Lung microvascular endothelial cell (primary cell): ENCODE results near the gene BCL10. TPM values are rescaled to one million over a fixed set of nuclear protein-coding genes. Genes with fewer than 3 reads are reported as not detected.

Source experiments
- DNase-seq, 2 donors: peaks; one replicate each; pipeline versions ENCODE4 v3.0.0 to v3.0.0-alpha.2; 2010; ENCODE audit warnings: low read depth in 2 of 2
- total RNA-seq: library from RNA; depleted of rRNA; stranded (reverse); fragments of >200 nt; gene quantifications from 2 replicates; pipeline ENCODE4 v1.2.1, GENCODE V29; 2014

BCL10 gene
- total RNA-seq, 1 donor from 2014 or later: 92.5 TPM

DNA sequence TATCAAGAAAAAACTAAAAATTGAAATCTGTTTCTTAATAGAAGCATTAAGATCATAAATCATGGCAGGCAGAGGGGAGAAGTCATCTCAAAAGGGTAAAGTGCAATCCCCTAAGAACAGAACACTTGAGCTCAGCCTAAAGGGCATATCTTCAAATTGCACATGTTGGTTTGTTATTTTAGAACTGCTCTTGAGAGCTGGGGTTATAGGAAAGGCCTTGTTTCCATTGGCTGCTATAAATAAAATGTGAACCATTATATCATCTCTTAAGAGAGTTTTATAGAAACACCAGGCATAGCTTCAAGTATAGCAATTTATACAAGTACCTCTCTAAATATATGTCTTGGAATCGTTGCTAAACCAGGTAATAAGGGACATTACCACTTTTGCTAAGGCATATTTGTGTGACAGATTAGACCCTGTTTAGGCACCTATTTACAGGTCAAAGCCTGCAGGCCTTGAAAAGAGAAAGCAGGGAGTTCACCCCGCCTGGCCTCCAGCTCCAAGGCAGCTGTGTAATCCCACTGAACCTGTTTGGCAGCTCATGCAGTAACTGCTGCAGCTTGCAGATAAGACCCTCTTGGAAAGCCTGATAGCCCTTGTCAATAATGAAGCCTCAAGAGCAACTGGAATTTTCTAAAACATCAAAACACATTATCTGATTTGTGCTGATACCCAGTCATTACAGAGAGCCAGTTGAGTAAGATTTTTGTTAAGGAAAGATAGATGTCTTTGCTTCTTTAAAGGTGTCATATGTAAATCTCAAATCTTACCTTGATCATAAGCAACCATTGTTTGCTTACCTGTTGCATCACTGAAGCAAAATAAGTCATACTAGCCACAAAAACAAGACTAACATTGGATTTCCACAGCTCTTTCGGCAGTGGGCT lies 51.5 kb downstream of the BCL10 start:
- DNase-seq: no peak

DNA sequence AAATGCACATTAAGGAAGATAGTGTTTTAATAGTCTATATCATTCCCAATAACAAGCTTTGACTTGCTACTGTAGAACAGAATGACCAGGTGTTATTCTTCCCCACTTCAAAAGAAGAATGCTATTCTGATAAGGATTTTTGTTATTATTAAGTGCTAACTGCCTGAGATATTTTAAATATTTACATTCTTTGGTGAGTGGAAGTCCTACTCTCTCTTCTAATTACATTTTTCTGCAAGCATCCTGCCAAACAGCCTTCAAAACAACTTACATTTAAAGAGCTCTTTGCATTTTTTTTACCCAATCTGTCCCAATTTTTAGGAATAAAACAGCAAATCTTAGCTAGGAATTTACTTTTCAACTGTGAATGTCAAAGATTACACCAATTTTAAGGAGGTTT lies 52.1 kb downstream of the BCL10 start:
- no peak for DNase-seq

DNA sequence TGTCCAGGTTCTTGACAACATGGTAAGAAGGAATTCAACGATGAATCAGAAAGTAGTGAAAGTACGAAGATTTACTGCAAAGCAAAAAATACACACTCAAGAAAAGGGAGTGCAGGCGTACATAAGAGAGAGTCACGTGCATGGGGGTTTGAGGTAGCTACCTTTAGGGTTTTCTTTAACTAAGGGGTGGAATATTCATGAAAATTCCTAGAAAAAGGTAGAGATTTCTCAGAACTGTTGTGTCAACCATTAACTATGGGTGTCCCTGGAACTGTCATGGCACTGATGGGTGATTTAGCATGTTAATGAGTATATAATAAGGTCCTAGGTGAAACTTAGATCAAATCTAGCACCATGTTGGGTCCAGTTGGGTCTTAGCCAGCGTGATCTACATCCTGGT lies 53.1 kb downstream of the BCL10 start:
- DNase-seq: no peak

DNA sequence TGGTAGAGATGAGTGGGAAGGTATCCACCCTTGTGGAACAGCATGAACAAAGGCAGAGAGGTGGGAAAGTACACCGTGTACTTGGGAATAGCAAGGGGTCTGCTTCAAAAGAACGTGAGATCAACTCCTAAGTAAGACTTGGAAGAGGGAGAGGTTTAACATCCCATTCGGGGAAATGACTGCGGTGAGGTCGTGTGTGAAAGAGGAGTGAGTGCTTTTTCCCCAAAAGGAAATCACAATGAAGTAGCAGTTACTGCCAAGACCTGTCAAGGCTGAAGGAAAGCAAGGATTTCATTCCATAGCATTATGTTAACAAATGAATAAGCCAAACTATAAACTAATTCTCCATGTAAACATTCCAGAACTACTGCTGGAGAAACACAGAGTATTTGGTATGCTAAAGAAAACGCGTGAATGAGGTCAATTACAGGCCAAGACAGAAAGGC lies 55.7 kb downstream of the BCL10 start:
- DNase-seq: no peak

DNA sequence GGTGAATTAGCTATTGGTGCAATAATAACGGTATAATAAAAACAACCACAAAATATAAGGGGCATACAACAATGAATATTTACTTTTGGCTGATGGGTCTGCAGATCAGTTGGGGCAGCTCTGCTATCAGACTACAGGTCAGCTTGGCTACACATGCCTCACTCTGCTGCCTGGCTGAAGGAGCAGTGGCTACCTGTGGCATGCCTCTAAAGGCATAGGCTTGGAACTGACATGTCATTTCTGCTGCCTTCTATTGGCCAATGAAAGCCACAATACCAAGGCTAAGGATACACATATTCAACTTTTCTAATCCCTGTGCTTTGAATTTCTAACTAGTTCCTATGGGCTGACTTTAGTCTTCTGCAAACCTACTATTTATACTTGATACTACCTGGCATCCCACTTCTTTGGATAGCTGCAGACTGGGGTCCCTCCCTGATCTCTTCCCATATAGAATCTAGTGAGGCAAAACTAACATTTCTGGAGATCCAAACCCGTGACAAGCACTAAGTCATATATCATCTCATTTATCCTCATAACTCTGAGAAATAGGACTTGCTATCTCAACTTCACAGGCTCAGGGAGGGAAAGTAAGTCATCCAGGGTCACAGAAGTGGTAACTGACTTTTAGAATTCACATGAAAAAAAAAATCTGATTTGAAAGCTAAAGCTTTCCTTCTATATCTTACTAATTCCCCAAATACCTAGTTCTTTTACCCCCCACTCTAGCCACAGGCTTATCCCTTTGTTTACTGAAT lies 56.4 kb downstream of the BCL10 start:
- no peak for DNase-seq

DNA sequence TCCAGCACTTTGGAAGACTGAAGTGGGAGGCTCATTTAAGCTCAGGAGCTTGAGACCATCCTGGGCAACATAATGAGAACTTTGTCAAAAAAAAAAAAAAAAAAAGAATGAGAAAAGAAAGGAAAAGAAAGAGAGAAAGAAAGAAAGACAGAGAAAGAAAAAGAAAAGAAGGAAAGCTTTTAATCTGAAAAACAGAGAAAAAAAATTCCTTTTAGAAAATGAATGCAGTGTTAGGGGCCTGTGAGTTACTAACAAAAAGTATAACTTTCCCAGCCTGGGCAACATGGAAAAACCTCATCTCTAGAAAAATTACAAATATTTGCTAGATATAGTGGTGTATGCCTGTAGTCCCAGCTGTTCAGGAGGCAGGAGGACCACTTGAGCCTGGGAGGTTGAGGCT lies 59.7 kb downstream of the BCL10 start:
- DNase-seq: no peak

Other genes starting within 250 kb of the BCL10 start
- not detected in 2 replicates for gene MCOLN3, start 228.1 kb downstream of the BCL10 start, total RNA-seq
- 3.7 and 9.3 TPM in 2 replicates for gene SYDE2, start 75.6 kb downstream of the BCL10 start, total RNA-seq
- 9.4 and 17.5 TPM in 2 replicates for gene C1orf52, start 17.0 kb downstream of the BCL10 start, total RNA-seq
- 31.8 and 57.9 TPM in 2 replicates for gene DDAH1, start 188.5 kb upstream of the BCL10 start, total RNA-seq